ENCODE measurements around the gene CHST13.

DNA sequence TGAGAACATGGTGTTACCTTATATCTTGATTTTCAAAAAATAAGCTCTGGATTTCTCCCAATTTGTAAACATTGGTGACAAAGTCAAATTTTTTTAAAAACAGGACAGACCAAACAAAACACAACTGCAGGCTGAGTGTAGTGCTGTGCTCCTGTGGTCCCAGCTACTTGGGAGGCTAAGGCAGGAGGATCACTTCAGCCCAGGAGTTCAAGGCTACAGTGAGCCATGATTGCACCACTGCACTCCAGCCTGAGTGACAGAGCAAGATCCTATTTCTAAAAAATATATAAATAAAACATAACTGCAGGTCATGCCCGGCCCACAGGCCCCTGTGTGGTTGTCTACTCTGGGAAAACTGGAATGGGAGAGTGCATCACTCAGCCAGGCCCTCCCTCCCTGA, 44.3 kb upstream of the CHST13 start:
- TF ChIP-seq EZH2 (IDR thresholded peaks at IDR 0.05; ENCODE audit: low read length, unreplicated experiment) = no peak
- TF ChIP-seq, protein P1, sequence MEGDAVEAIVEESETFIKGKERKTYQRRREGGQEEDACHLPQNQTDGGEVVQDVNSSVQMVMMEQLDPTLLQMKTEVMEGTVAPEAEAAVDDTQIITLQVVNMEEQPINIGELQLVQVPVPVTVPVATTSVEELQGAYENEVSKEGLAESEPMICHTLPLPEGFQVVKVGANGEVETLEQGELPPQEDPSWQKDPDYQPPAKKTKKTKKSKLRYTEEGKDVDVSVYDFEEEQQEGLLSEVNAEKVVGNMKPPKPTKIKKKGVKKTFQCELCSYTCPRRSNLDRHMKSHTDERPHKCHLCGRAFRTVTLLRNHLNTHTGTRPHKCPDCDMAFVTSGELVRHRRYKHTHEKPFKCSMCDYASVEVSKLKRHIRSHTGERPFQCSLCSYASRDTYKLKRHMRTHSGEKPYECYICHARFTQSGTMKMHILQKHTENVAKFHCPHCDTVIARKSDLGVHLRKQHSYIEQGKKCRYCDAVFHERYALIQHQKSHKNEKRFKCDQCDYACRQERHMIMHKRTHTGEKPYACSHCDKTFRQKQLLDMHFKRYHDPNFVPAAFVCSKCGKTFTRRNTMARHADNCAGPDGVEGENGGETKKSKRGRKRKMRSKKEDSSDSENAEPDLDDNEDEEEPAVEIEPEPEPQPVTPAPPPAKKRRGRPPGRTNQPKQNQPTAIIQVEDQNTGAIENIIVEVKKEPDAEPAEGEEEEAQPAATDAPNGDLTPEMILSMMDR (conservative IDR thresholded peaks at IDR 0.05; ENCODE audit: low read depth, low read length) = no peak
